GM18505 (cell line): ENCODE data around the gene CHRNE.

ENCODE experiments used
- ATAC-seq: cut with Tn5 transposase; IDR thresholded peaks from one replicate; pipeline ENCODE4 v1.9.1; 2021; ENCODE audit not compliant: unreplicated experiment
- POLR2A ChIP-seq: IDR thresholded peaks from 4 replicates; pipeline ENCODE4 v1.6.1; 2011; ENCODE audit warnings: borderline replicate concordance; ENCODE audit not compliant: insufficient read depth, insufficient read length; ENCODE audit errors: extremely low read depth

Gene CHRNE

GRCh38 chr17:4895121-4895520 is 7.8 kb downstream of the CHRNE start:
- no peak for TF ChIP-seq POLR2A
- no peak for ATAC-seq

GRCh38 chr17:4893721-4894560 is 9.0 kb downstream of the CHRNE start:
- TF ChIP-seq POLR2A: no peak
- no peak for ATAC-seq

GRCh38 chr17:4893272-4893671 is 9.6 kb downstream of the CHRNE start:
- ATAC-seq: no peak

GRCh38 chr17:4892499-4893221 is 10.2 kb downstream of the CHRNE start:
- no peak for TF ChIP-seq POLR2A
- ATAC-seq: no peak

More at GRCh38 chr17:4893272-4893671, 9.6 kb downstream of the CHRNE start:
- TF ChIP-seq POLR2A: no peak

GRCh38 chr17:4891411-4892410 is 11.2 kb downstream of the CHRNE start:
- ATAC-seq: no peak
- no peak for TF ChIP-seq POLR2A

- no peak for ATAC-seq
- TF ChIP-seq POLR2A: no peak
Observed at GRCh38 chr17:4887581-4887980, 15.3 kb downstream of the CHRNE start.

GRCh38 chr17:4886830-4887229 is 16.1 kb downstream of the CHRNE start:
- ATAC-seq: no peak

GRCh38 chr17:4884489-4884888 is 18.4 kb downstream of the CHRNE start:
- TF ChIP-seq POLR2A: no peak
- ATAC-seq: no peak

More at GRCh38 chr17:4886830-4887229, 16.1 kb downstream of the CHRNE start:
- no peak for TF ChIP-seq POLR2A

GRCh38 chr17:4881761-4882555 is 20.9 kb downstream of the CHRNE start:
- no peak for TF ChIP-seq POLR2A
- no peak for ATAC-seq

- no peak for ATAC-seq
- no peak for TF ChIP-seq POLR2A
Observed at GRCh38 chr17:4880857-4881256, 22.0 kb downstream of the CHRNE start.

GRCh38 chr17:4879601-4880000 is 23.3 kb downstream of the CHRNE start:
- ATAC-seq: no peak
- TF ChIP-seq POLR2A: no peak

GRCh38 chr17:4877089-4877488 is 25.8 kb downstream of the CHRNE start:
- no peak for TF ChIP-seq POLR2A

More at GRCh38 chr17:4877089-4877488, 25.8 kb downstream of the CHRNE start:
- ATAC-seq: no peak
